Measurements from ENCODE around the gene HRNR. TPM values are rescaled to one million over a fixed set of nuclear protein-coding genes. Genes with fewer than 3 reads are reported as not detected.
"Not testable (repeated sequence)": the region's sequence is repeated elsewhere in the genome, so short reads cannot be mapped to it uniquely, and the experiment has no call there.

The HRNR gene
- total RNA-seq (2022) (not detected in 2 replicates), Bru-seq, nascent RNA (not detected), BruChase-seq, experiment 1, labeled RNA remaining after a 6-hour chase (not detected), BruChase-seq, experiment 2, labeled RNA remaining after a 2-hour chase (not detected)
- long read RNA-seq = 0 reads

- TF ChIP-seq, protein P1, sequence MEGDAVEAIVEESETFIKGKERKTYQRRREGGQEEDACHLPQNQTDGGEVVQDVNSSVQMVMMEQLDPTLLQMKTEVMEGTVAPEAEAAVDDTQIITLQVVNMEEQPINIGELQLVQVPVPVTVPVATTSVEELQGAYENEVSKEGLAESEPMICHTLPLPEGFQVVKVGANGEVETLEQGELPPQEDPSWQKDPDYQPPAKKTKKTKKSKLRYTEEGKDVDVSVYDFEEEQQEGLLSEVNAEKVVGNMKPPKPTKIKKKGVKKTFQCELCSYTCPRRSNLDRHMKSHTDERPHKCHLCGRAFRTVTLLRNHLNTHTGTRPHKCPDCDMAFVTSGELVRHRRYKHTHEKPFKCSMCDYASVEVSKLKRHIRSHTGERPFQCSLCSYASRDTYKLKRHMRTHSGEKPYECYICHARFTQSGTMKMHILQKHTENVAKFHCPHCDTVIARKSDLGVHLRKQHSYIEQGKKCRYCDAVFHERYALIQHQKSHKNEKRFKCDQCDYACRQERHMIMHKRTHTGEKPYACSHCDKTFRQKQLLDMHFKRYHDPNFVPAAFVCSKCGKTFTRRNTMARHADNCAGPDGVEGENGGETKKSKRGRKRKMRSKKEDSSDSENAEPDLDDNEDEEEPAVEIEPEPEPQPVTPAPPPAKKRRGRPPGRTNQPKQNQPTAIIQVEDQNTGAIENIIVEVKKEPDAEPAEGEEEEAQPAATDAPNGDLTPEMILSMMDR (IDR thresholded peaks at IDR 0.05; ENCODE audit: unreplicated experiment) = no peak
- Mint-ChIP-seq H3K9me3 (ENCODE audit: low read depth, unreplicated experiment) (no peaks in the 10 kb centered on the region), H3K27ac (ENCODE audit: unreplicated experiment) (no peak within 1 kb of the TSS), H3K4me3 (ENCODE audit: low read depth, unreplicated experiment) (no peak within 1 kb of the TSS), H3K36me3 (ENCODE audit: insufficient read depth, unreplicated experiment) (no peaks in the 10 kb centered on the region), H3K27me3 (ENCODE audit: unreplicated experiment) (peaks cover 60% of the 10 kb centered on the region), H3K4me1 (ENCODE audit: low read depth, unreplicated experiment) (no peaks in the 10 kb centered on the region)
- BruUV-seq (replicated peaks) = no TSS peak
- intact Hi-C loops (cut with micrococcal nuclease; ENCODE audit: unreplicated experiment) = no loop called here
- no peak for DNase-seq
- CTCF ChIA-PET = interaction anchor here (0.6 kb wide), 1 partner anchor 129 kb away, joined by 6 read pairs; no protein-coding TSS in a partner anchor
These were observed at the start of gene HRNR for GRCh38 chr1:152224093-152224492. HRNR (minus strand) TSS chr1:152224193; CDS start chr1:152223253, 940 bp downstream.

DNA sequence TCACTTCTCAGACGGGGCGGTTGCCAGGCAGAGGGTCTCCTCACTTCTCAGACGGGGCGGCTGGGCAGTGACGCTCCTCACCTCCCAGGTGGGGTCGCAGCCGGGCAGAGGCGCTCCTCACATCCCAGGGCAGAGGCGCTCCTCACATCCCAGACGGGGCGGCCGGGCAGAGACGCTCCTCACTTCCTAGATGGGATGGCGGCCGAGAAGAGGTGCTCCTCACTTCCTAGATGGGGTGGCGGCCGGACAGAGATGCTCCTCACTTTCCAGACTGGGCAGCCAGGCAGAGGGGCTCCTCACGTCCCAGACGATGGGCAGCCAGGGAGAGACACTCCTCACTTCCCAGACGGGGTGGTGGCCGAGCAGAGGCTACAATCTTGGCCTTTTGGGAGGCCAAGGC is 32.4 kb upstream of the HRNR start:
- BruUV-seq (replicated peaks); H3K27ac Mint-ChIP-seq (ENCODE audit: unreplicated experiment); H3K4me3 Mint-ChIP-seq (ENCODE audit: low read depth, unreplicated experiment); DNase-seq; intact Hi-C loops (cut with micrococcal nuclease; ENCODE audit: unreplicated experiment); CTCF ChIA-PET; H3K4me1 Mint-ChIP-seq (ENCODE audit: low read depth, unreplicated experiment); H3K36me3 Mint-ChIP-seq (ENCODE audit: insufficient read depth, unreplicated experiment); H3K9me3 Mint-ChIP-seq (ENCODE audit: low read depth, unreplicated experiment): not testable (repeated sequence)
- H3K27me3 Mint-ChIP-seq (ENCODE audit: unreplicated experiment) = peaks cover 44% of the 10 kb centered on the region

GRCh38 chr1:152252157-152252556 is 28.2 kb upstream of the HRNR start:
- peaks cover 2% of the 10 kb centered on the region for H3K9me3 Mint-ChIP-seq (ENCODE audit: low read depth, unreplicated experiment)
- no peak overlapping the region for H3K27ac Mint-ChIP-seq (ENCODE audit: unreplicated experiment)
- no peak overlapping the region for H3K4me3 Mint-ChIP-seq (ENCODE audit: low read depth, unreplicated experiment)
- no peaks in the 10 kb centered on the region for H3K36me3 Mint-ChIP-seq (ENCODE audit: insufficient read depth, unreplicated experiment)
- H3K27me3 Mint-ChIP-seq (ENCODE audit: unreplicated experiment) = peaks cover 57% of the 10 kb centered on the region
- TF ChIP-seq, protein P1 (IDR thresholded peaks at IDR 0.05; ENCODE audit: unreplicated experiment) = no peak
- DNase-seq = no peak
- no TSS peak for BruUV-seq (replicated peaks)
- no peaks in the 10 kb centered on the region for H3K4me1 Mint-ChIP-seq (ENCODE audit: low read depth, unreplicated experiment)
- CTCF ChIA-PET = no interaction called here
- intact Hi-C loops (cut with micrococcal nuclease; ENCODE audit: unreplicated experiment) = no loop called here

DNA sequence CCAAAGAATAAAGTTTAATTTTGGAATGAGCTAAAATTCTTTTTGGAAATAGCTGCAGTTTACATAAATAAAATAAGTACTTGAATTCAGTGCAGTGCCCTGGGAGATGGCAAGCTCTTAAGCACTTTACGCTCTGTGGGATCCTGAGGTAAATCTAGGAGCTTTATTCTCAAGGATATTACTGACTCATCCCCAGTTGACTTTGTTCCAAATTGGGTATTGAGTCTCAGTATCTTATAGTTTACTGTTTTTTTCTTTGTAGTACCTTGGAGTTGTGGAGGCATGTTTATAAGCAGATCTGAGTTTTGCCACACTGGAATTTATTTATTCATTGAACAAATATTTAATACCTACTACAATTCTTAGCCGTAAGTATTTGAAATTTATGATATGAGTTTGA is 27.4 kb upstream of the HRNR start:
- no peaks in the 10 kb centered on the region for H3K36me3 Mint-ChIP-seq (ENCODE audit: insufficient read depth, unreplicated experiment)
- intact Hi-C loops (cut with micrococcal nuclease; ENCODE audit: unreplicated experiment) = no loop called here
- TF ChIP-seq, protein P1 (IDR thresholded peaks at IDR 0.05; ENCODE audit: unreplicated experiment) = no peak
- no peak overlapping the region for H3K27ac Mint-ChIP-seq (ENCODE audit: unreplicated experiment)
- H3K27me3 Mint-ChIP-seq (ENCODE audit: unreplicated experiment) = peaks cover 65% of the 10 kb centered on the region
- H3K9me3 Mint-ChIP-seq (ENCODE audit: low read depth, unreplicated experiment) = no peaks in the 10 kb centered on the region
- no peak overlapping the region for H3K4me3 Mint-ChIP-seq (ENCODE audit: low read depth, unreplicated experiment)
- no TSS peak for BruUV-seq (replicated peaks)
- DNase-seq = no peak
- CTCF ChIA-PET = no interaction called here
- no peaks in the 10 kb centered on the region for H3K4me1 Mint-ChIP-seq (ENCODE audit: low read depth, unreplicated experiment)

DNA sequence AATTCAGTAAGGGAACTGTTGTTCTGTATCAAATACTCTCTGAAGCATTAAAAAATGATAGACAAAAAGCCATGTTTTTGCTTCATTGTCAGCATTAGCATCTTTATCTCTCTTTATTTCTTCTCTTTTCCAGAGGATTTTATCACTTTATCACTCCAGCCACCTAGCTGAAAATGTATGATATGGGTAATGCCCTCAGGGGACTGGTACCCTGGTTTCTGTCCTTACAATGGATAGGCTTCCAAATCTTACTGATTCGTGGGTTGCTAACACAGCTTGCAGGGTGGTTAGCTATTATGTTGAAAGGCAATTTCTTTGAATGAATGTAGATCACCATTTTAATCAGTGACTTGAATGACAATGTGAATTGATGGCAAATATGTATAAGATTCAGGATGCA is 23.3 kb upstream of the HRNR start:
- H3K27me3 Mint-ChIP-seq (ENCODE audit: unreplicated experiment) = peaks cover 72% of the 10 kb centered on the region
- H3K4me1 Mint-ChIP-seq (ENCODE audit: low read depth, unreplicated experiment) = no peaks in the 10 kb centered on the region
- TF ChIP-seq, protein P1 (IDR thresholded peaks at IDR 0.05; ENCODE audit: unreplicated experiment) = no peak
- CTCF ChIA-PET = no interaction called here
- DNase-seq = no peak
- no peaks in the 10 kb centered on the region for H3K36me3 Mint-ChIP-seq (ENCODE audit: insufficient read depth, unreplicated experiment)
- no peak overlapping the region for H3K4me3 Mint-ChIP-seq (ENCODE audit: low read depth, unreplicated experiment)
- H3K9me3 Mint-ChIP-seq (ENCODE audit: low read depth, unreplicated experiment) = no peaks in the 10 kb centered on the region
- intact Hi-C loops (cut with micrococcal nuclease; ENCODE audit: unreplicated experiment) = no loop called here
- no peak overlapping the region for H3K27ac Mint-ChIP-seq (ENCODE audit: unreplicated experiment)
- BruUV-seq (replicated peaks) = no TSS peak
